Suppressor macrophage treated with lipopolysaccharide for 4 hours (primary cell): ENCODE data around the gene PEX6.
A peak's percentile ranks its signal among the peaks of the same experiment; 100 is the strongest.

Experiments
- DNase-seq: peaks from one replicate; pipeline ENCODE4 v3.0.0-alpha.2; 2020

The PEX6 gene, protein sequence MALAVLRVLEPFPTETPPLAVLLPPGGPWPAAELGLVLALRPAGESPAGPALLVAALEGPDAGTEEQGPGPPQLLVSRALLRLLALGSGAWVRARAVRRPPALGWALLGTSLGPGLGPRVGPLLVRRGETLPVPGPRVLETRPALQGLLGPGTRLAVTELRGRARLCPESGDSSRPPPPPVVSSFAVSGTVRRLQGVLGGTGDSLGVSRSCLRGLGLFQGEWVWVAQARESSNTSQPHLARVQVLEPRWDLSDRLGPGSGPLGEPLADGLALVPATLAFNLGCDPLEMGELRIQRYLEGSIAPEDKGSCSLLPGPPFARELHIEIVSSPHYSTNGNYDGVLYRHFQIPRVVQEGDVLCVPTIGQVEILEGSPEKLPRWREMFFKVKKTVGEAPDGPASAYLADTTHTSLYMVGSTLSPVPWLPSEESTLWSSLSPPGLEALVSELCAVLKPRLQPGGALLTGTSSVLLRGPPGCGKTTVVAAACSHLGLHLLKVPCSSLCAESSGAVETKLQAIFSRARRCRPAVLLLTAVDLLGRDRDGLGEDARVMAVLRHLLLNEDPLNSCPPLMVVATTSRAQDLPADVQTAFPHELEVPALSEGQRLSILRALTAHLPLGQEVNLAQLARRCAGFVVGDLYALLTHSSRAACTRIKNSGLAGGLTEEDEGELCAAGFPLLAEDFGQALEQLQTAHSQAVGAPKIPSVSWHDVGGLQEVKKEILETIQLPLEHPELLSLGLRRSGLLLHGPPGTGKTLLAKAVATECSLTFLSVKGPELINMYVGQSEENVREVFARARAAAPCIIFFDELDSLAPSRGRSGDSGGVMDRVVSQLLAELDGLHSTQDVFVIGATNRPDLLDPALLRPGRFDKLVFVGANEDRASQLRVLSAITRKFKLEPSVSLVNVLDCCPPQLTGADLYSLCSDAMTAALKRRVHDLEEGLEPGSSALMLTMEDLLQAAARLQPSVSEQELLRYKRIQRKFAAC

GRCh38 chr6:42978839-42979522, at the start of gene PEX6:
PEX6 (minus strand) TSS chr6:42979181; CDS start chr6:42979150, 31 bp downstream.
- DNase-seq, result peak; percentile 84

DNA sequence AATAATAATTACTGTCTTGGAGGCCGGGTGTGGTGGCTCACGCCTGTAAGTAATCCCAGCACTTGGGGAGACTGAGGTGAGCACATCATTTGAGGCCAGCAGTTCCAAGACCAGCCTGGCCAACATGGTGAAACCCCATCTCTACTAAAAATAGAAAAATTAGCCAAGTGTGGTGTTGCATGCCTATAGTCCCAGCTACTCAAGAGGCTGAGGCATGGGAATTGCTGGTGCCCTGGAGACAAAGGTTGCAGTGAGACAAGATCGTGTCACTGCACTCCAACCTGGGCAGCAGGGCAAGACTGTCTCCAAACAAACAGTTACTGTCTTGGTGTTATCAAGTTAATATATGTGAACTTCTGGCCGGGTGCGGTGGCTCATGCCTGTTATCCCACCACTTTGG, 47.4 kb upstream of the PEX6 start:
- DNase-seq, result no peak

GRCh38 chr6:43024436-43024835, 45.5 kb upstream of the PEX6 start:
- no peak for DNase-seq

- DNase-seq, result peak; percentile 84
Measured at GRCh38 chr6:43021270-43022047, 42.5 kb upstream of the PEX6 start, which contains the start of gene RRP36. RRP36 (plus strand) TSS chr6:43021623; CDS start chr6:43021655, 32 bp downstream.

DNA sequence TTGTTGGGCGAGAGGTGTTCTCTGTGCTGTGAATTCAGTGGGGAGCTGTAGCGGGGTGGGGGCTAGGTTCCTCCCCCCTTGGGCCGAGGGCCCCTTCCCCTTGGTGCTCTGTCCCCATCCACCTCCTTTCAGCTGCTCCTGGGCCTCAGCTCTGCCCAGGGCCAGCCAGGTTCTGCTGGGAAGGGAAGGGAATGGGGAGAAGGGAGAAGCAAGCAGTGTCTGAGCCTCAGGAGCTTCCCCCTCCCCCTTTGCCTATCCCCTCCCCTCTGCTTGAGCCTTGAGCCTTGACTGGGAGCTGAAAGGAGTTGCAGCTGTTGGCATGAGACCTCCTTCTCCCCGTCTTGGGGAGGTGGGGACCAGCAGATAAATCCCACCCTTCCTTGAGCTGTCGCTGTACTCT, 41.9 kb upstream of the PEX6 start:
- no peak for DNase-seq

DNA sequence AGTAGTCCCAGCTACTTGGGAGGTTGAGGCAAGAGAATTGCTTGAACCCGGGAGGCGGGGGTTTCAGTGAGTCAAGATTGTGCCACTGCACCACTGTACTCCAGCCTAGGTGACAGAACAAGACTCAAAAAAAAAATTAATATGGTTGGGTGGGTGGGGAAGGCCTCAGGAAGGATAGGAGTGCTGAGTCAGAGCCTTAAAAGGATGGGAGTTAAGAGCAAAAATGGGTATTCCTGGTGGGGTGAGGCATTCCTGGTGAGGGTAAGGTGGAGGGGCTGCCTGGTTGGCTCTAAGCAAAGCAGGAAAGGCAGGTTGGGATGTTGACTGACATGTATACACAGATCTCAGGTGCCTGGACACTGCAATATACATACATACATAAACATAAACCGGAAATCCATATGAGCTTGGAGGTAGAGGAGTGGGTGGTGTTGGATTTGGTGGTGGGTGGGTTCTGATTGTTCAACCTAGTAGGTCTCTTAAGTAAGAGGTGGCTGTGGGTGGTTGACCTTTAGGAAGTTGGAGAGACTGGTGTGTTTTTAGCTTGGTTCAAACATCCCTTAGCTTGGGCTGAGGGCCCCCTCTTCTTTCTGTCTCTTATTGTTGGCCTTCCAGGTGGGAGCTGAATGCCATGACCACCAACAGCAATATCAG, 41.2 kb upstream of the PEX6 start:
- no peak for DNase-seq

- DNase-seq, result no peak
Measured at GRCh38 chr6:43019152-43019551, 40.2 kb upstream of the PEX6 start.

DNA sequence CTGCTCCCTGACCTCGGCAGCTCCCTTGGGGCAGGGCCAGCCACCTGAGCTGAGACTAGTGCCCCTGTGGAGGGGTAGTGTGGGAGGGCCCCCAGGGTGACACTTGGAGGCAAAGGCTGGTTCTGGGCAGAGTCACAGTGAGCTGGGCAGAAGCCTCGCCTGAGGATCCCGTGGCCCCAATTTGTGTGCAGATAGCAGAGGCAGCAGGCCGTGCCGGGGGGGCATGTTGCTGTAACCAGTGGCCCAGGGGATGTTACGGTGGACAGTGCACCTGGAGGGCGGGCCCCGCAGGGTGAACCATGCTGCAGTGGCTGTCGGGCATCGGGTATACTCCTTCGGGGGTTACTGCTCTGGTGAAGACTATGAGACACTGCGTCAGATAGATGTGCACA, 38.0 kb upstream of the PEX6 start:
- DNase-seq, result no peak

GRCh38 chr6:43016176-43016942, 37.4 kb upstream of the PEX6 start:
- DNase-seq, result peak; percentile 8

GRCh38 chr6:43014434-43014909, 35.5 kb upstream of the PEX6 start:
- peak; percentile 14 for DNase-seq

DNA sequence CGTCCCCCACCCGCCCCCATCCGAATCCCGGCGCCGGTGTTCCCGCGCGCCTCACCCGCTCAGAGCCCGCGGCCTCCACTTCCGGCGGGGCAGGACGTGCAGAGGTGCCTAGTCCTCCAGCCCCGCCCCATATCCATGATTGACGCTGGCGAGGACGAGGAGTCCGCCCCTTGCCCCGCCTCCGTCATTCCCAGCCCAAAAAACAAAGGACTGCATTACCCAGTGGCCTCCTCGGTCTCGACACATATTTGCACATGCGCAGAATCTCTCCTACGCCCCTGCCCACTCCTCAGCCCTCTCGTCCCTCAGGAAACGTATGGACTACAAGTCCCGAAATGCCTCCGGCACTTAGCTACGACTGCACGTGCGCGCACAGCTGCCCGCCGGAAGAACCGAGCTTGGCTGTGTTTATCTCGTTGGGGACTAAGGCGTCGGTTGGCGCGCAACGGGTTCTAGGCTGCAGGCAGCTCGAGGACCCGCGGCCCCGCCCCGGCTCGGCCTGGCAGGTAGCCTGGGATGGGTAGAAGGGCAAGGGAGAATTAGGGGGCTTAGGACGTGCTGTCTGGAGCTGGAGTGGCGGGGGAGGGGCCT, 35.0 kb upstream of the PEX6 start, which contains the start of the genes KLHDC3 and MEA1:
Gene KLHDC3 (plus strand): TSS at position 407 of the 591 bp plus-strand sequence. CDS start 2,944 bp downstream, outside the sequence.
Gene MEA1 (minus strand): TSS at position 104 of the 591 bp plus-strand sequence. CDS start 133 bp downstream, outside the sequence.
- DNase-seq, result peak; percentile 100

DNA sequence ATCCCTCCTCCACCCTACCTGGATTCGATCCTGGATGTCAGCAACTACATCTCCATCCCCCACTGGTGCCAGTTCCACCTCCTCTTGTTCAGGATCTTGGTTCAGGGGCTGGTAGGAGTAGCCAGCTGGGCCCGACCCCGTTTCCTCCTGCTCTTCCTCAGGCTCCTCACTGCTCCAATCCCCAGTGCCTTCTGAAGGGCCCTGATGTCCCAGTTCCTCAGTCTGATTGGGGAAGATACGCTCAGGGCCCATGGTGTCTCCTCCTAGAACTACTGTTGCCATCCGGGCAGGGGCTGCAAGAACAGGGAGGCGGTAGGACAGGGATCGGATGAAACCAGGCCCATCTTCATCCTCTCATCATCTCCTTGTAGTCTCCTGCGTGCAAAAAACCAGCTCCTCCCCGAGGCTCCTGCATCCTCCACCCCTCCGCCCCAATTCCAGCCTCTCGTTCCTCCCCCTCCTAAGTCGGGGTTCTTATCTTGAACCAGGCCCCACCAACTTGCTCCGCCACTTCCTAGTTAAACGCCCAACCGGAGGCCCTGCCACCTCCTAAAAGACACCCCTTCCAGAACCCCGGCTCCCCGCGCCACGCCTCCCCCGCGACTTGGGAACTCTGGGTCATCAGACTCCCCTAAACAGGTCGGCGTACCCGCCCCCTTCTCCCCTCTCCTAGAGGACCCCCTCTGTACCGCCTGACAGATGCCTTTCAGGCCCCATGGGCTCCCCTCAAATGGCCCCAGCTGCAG, 34.3 kb upstream of the PEX6 start:
- DNase-seq, result peak; percentile 7

DNA sequence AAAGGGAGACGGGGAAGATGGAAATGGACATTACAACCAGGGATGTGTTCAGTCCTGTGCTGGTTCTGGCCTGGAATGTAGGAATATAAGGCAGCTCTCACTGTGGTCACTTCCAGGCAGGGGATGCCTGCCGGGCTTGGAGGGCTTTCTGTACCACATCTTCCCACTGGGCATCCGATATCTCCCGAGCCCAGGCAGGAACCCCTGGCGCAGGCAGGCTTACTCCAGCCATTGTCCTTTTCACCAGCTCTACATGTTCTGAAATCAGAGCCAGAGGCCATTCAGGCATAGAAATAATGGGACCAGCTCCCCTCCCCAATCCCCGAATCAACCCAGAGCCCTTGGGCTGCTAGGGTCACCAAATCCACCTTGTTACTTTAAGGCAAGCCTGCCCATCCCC, 33.4 kb upstream of the PEX6 start:
- DNase-seq, result no peak

DNA sequence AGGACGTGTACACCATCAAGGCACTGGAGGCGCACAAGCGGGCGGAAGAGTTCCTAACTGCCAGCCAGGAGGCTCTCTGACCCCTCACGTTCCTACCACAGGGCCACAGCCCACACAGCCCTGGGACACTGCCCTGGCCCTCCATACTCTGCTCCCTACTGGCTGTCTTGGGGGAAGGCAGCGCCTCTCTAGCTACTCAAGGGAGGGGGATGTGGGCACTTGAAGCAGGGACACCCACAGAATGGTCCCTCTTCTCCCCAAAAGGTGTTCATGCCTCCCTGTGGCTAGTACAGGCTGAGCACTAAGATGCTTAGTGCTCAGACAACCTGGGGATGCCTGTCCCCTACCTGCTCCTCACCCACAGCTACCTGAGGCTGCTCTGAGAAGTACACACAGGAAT, 32.2 kb upstream of the PEX6 start:
- DNase-seq, result no peak

DNA sequence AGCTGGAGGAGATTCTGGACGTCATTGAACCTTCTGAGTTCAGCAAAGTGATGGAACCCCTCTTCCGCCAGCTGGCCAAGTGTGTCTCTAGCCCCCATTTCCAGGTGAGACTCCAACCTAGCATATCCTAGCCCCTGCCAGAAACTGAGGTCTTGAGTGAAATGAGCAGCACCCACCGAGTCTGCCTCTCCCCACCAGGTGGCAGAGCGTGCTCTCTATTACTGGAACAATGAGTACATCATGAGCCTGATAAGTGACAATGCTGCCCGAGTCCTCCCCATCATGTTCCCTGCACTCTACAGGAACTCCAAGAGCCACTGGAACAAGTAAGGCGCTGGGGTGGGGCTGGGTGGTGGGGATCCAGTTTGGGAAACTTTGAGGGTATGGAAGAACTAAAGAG, 30.1 kb upstream of the PEX6 start:
- DNase-seq, result peak; percentile 27

DNA sequence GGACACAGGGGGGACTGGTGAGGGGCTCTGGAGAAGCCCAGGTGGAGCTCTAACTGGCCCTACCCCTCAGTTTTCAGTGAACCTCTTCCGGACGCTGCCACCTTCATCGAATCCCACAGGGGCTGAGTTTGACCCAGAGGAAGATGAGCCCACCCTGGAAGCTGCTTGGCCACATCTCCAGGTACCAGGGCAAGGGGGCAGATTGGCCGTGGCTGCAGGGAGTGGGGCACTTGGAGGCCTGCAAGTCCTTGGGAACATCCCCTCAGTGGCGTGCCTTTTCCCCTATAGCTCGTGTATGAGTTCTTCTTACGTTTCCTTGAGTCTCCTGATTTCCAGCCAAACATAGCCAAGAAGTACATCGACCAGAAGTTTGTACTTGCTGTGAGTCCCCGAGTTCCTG, 28.1 kb upstream of the PEX6 start:
- no peak for DNase-seq

- no peak for DNase-seq
Measured at GRCh38 chr6:43006251-43006650, 27.3 kb upstream of the PEX6 start.

- DNase-seq, result no peak
Measured at GRCh38 chr6:43005844-43006243, 26.9 kb upstream of the PEX6 start.

- DNase-seq, result no peak
Measured at GRCh38 chr6:43001843-43002242, 22.9 kb upstream of the PEX6 start.
